Midbrain (tissue), 1 donor: ENCODE data around the gene CASZ1.

Experiments
- DNase-seq: peaks from one replicate; lab custom pipeline; 2025; lab: John Stamatoyannopoulos, UW

CASZ1 gene

DNA sequence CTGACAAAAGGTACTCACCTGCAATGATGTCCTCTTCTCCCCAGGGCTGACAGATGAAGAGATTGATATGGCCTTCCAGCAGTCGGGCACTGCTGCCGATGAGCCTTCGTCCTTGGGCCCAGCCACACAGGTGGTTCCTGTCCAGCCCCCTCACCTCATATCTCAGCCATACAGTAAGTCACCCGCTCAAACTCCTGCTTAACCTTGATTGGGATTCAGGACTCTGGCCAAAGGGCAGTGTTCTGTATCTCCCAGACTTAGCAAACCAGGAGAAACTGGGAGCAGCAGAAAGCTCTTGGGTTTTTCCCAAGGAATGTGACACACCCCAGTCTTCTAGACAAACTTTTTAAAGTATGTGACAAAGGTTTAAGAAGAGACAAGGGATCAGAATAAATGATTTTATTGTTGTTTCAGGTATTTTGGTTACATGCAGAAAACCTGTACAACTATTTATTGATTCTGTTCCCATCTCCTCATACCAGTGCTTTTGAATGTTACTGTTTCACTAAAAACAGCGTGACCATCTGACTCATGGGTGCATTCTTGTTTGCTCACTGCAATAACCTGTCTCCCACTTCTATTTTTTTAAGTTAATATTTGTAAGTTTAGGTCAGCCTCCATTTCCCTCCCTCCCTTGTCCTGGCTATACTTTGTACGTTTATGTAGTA lies 197.1 kb downstream of the CASZ1 start:
- DNase-seq = no peak

DNA sequence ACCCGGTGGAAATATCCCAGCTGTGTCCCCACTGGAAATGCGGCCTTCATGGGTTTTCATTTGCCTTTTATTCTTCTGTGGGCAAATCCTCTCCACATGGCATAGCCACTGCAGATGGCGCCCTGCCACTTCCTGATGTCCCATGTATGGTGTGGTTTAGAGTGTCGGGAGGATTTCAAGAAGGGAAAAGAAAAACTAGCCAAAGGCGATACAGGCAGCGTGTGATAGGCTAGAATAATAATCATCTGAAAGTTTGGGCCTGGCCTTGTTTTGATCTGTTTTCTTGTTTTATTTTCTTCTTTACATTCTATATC lies 198.1 kb downstream of the CASZ1 start:
- peak; percentile 23 for DNase-seq

DNA sequence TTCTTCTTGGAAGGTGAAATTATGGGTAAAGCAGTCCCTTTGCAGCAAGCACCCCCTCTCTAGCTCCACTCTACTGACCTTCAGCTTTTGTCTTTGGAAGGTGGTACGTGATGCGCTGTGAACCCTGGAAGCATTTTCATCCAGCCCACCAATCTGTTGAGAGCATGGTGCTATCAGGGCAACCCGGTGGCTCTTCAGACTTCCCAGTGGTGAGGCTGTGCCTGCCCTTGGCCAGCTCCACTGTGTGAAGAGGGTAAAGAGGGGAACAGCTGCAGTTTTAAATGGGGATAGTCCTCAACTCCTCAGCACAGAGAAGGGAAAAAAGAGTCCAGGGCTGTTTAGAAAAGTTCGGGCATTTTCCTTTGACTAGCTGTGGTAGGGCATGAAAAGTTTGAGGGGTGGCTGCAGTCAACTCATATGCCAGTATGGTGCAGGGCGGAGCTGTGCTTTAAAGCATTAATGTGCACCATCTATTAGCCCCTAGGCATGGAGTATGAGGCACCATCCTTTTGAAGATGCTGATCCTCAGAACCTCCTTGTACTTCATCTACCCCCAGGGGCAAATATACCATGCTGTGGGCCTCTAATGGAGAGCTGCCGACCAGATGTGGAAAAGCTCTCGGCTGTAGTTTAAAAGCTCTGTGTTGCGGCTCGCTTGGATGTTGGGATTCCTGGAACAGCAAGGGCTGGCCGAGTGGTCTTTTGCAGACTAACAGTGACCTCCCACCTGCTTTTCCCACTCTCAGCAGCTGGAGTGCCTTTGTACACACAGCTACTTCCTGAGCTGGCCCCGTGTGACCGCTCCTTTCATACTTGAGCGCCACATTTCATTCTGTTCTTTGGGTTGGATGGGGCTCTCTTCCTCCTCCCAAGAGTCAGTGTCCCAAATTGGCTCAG lies 198.7 kb downstream of the CASZ1 start:
- no peak for DNase-seq

DNA sequence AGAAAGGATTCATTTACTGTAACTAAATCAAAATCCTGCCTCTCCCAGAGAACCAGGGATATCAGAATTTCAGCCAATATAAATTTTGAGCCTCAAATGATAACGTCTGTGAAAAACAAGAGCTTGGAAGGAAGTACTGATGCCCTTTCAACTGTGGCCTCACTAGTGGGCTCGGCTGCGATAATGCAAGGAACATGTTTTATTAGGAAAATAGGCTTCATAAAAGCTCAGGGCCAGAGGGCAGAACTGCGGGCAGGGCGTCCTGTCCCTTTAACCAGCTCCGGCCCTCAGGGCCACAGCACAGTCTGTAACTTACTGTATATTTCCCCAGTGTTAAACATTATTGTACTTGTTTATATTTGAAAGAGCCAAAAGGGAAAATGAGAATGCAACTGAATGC lies 199.7 kb downstream of the CASZ1 start:
- DNase-seq = no peak

DNA sequence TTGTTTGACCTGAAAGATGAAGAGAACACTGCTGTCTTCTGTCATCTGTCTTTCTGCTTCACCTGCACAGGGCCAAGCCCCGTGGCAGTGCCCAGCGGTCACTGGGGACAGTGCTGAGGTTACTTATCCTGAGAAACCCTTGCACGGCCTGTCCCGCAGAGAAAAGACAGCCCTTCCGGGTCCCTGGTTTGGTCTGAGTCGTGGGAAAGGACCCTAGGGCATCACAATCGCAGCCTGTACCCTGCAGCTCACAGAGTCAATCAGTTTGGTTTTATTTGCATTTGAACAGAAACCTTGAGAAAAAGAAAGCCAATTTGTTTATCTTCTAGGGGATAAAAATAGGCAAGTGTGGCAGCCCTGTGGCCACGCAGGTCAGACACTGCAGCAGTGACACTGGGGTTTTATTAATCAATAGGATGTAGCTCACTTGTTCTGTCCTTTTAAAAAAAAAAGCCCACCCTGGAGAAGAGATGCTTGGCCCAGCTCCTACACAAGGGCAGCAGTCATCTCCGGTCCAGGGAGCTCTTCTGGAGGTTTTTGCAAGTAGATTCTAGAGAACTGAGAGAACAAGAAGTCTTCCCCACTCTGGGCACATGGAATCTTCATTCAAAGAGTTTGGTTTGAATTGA lies 201.7 kb downstream of the CASZ1 start:
- no peak for DNase-seq

DNA sequence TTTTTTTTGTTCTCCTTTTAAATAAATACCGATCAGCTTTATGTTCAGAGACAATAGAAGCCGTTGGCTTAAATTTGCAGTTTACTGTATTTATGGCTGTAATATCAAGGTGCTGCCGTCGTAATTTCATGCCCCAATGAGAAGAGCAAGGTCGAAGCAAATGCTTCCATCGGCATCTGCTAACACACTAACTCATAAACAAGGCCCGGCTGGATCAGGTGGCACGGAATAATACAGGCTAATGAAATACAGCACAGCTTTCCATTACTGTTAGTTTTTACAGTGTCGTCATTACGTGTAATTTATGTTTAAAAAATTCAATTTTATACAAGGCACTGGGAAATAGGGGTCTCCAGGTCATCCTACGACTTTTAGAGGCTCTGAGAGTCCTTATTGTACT lies 202.7 kb downstream of the CASZ1 start:
- no peak for DNase-seq

DNA sequence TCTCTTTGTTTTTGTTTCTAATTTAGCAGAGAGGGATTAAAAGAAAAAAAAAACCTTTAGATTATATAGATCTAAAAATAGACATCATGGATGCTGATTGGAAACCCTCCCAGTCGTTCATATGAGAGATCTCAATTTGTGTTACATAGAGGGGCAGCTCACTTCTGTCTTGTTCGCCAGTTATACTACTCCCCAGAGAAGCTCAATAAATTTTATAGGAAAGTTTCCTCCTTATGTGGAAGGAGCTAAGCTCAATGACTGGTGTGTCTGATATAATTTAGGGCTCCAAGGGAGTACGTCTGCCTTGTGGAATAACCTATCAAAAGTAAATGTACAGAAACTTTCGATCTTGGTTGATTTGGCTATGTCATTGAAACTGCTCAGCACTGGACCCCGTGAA lies 204.1 kb downstream of the CASZ1 start:
- no peak for DNase-seq

DNA sequence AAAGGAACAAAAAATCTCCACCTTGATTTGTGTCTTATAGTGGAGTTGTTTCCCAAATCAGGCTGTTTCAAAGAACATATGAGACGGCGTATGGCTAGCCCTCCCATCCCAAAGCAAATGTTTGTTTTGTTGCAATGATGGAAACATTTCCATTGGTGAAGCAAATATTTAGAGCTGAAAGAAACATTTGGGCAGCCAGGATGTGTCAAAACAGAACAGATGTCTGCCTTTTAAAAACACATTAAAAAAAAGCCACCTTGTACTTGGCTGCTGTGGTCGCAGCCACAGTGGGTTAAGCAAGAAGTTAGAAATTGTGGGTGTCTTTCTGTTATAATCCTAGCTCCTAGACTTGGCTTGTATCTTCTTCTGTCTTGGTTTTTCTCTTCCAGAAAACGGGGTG lies 205.4 kb downstream of the CASZ1 start:
- no peak for DNase-seq

DNA sequence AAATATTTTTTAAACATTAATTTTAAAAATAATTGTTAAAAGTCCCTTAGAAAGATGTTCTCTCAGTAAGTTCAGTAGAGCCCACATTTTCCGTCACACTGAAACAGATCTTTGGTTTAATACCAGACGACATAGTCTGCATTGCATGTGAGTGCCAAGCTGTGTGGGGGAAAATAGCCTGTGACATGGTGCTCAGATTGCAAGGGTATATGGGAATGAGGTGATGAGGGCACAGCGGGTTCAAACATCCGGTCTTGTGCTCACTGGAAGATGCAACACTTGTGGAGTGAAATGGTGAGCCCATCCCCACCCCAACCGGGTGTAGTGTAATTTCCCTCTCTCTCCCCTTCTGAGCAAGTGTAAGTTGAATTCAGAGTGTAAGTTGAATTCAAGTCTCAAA lies 207.4 kb downstream of the CASZ1 start:
- DNase-seq = no peak

DNA sequence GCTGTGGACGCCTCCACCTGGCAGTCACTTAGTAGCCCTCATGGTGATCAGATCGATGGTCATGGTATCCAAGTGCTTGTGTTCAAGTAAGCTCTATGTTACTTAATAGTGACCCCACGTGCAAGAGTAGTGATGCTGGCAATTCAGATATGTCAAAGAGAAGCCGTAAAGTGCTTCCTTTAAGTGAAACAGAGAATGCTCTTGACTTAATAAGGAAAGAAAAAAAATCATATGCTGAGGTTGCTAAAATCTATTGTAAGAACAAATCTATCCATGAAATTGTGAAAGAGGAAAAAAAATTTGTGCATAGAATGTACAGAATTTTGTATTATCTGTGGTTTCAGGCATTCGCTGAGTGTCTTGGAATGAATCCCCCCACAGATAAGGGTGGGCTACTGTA lies 207.8 kb downstream of the CASZ1 start:
- no peak for DNase-seq
